Measurements from ENCODE around the gene APLNR. TPM values are rescaled to one million over a fixed set of nuclear protein-coding genes. Genes with fewer than 3 reads are reported as not detected.

Gene APLNR
- total and polyA plus RNA-seq, 2 of the 8 experiments (the other 6 are each of a cell fraction or from before 2014, with no cell fraction given), result 0.80 TPM; not detected in 1

DNA sequence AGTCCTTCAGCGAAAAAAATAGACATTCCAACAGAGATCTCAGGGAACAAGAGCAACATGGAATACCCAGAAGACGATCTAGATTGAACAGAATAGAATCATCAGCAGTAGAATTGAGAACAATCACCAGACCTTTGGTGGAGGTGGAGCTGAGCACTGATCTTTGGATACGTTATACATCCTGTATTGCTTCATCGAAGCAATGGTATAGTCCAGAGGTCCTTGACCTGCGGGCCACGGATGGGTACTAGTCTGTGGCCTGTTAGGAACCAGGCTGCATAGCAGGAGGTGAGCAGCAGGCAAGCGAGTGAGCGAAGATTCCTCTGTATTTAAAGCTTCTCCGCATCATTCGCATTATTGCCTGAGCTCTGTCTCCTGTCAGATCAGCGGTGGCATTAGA is 37.7 kb downstream of the APLNR start:
- H3K23ac ChIP-seq (ENCODE audit: insufficient read length), result no peak overlapping the region
- CTCF ChIA-PET (ENCODE audit: partially characterized antibody), result interaction anchor here (1.8 kb wide), 1 partner anchor 50 kb away, joined by 5 read pairs; no protein-coding TSS in a partner anchor
- TF ChIP-seq GABPA (IDR thresholded peaks at IDR 0.05; ENCODE audit: borderline replicate concordance, insufficient read depth, low read length) (no peak), CHD1 (IDR thresholded peaks at IDR 0.05; ENCODE audit: low read depth, low read length) (no peak), RBBP5 (IDR thresholded peaks at IDR 0.05; ENCODE audit: borderline replicate concordance, low read depth, low read length) (no peak), NANOG (IDR thresholded peaks at IDR 0.05; ENCODE audit: insufficient read depth, low read depth, low read length, poor library complexity, severe bottlenecking) (no peak), SP4 (IDR thresholded peaks at IDR 0.05; ENCODE audit: low read length) (no peak)
- TF ChIP-seq, protein P1, sequence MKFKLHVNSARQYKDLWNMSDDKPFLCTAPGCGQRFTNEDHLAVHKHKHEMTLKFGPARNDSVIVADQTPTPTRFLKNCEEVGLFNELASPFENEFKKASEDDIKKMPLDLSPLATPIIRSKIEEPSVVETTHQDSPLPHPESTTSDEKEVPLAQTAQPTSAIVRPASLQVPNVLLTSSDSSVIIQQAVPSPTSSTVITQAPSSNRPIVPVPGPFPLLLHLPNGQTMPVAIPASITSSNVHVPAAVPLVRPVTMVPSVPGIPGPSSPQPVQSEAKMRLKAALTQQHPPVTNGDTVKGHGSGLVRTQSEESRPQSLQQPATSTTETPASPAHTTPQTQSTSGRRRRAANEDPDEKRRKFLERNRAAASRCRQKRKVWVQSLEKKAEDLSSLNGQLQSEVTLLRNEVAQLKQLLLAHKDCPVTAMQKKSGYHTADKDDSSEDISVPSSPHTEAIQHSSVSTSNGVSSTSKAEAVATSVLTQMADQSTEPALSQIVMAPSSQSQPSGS (IDR thresholded peaks at IDR 0.05; ENCODE audit: low read length), result no peak

More for the DNA sequence above, 37.7 kb downstream of the APLNR start:
- Histone ChIP-seq H3K4me3 (ENCODE audit: extremely low read depth in 1 of 4, insufficient read depth in 2 of 4, low read depth in 3 of 4, low read length in 4 of 4) (no peak overlapping the region), H2AK5ac (ENCODE audit: low read depth, low read length) (no peak overlapping the region), H3K27ac (ENCODE audit: low read depth, low read length) (no peak overlapping the region), H3K36me3 (ENCODE audit: control insufficient read depth in 2 of 4, insufficient read depth in 4 of 4, low read length in 3 of 4) (no peaks in the 10 kb centered on the region; a peak in 1 of 8 replicates), H3K14ac (ENCODE audit: insufficient read length) (no peak overlapping the region), H3K79me1 (ENCODE audit: low read depth, low read length) (no peaks in the 10 kb centered on the region), H2AFZ (ENCODE audit: low read length) (no peak overlapping the region), H3K4ac (replicated peaks; ENCODE audit: insufficient read length, low read depth, low read length) (no peak overlapping the region), H3K56ac (replicated peaks; ENCODE audit: insufficient read length, low read depth, low read length) (no peak overlapping the region), H3K79me2 (ENCODE audit: control insufficient read depth in 1 of 2, insufficient read depth in 2 of 2, low read length in 2 of 2) (no peaks in the 10 kb centered on the region), H3K27me3 (replicated peaks in 1 of 4; ENCODE audit: control insufficient read depth in 3 of 4, extremely low read depth in 1 of 4, insufficient read depth in 3 of 4, low read length in 3 of 4) (no peaks in the 10 kb centered on the region), H3K9me3 (ENCODE audit: insufficient read depth in 2 of 2, low read depth in 1 of 2, low read length in 1 of 2) (no peaks in the 10 kb centered on the region), H2BK15ac (ENCODE audit: low read length) (no peak overlapping the region), H3K4me1 (replicated peaks in 1 of 4; ENCODE audit: control insufficient read depth in 3 of 4, insufficient read depth in 4 of 4, low read length in 3 of 4) (peaks cover 1 to 5% (median 3%) of the 10 kb centered on the region in 4 experiments; a peak in 3 of 7 replicates), H4K20me1 (replicated peaks in 1 of 2; ENCODE audit: control insufficient read depth in 1 of 2, insufficient read depth in 2 of 2, low read length in 2 of 2) (no peaks in the 10 kb centered on the region), H4K91ac (replicated peaks; ENCODE audit: insufficient read length, low read length) (no peak overlapping the region), H2BK20ac (ENCODE audit: low read length) (no peak overlapping the region), H3K18ac (ENCODE audit: extremely low read depth, low read length) (no peak overlapping the region), H4K5ac (ENCODE audit: insufficient read length, low read depth, low read length) (no peak overlapping the region), H3K9ac (replicated peaks in 1 of 4; ENCODE audit: extremely low read depth in 1 of 4, low read depth in 3 of 4, low read length in 3 of 4) (no peak overlapping the region), H3K23me2 (ENCODE audit: low read depth, low read length) (no peaks in the 10 kb centered on the region), H2BK5ac (ENCODE audit: low read depth, low read length) (no peak overlapping the region), H4K8ac (ENCODE audit: extremely low read depth, insufficient read depth, low read length) (no peak overlapping the region), H2BK120ac (replicated peaks; ENCODE audit: low read depth, low read length) (no peak overlapping the region), H2BK12ac (ENCODE audit: low read depth, low read length) (no peak overlapping the region), H3K4me2 (ENCODE audit: insufficient read depth in 1 of 2, low read depth in 2 of 2, low read length in 2 of 2) (no peak overlapping the region)
- POLR2A ChIA-PET (ENCODE audit: partially characterized antibody), result interaction anchor here (1.6 kb wide), 1 partner anchor 123 kb away, joined by 3 read pairs; no protein-coding TSS in a partner anchor
- DNase-seq (ENCODE audit: low read depth in 1 of 2, low spot score in 2 of 2), result no peak
- no peak for FAIRE-seq
- 85% methylated on average over 11 of the region's 11 CpGs; no CpG with 5 or more reads in 1 of the 2 experiments for WGBS, 2 experiments (ENCODE audit: extremely low coverage in 1 of 2, insufficient coverage in 1 of 2, insufficient read length in 1 of 2, insufficient replicate concordance in 2 of 2, low coverage in 1 of 2, low lambda C conversion rate in 2 of 2, missing lambda C conversion rate in 1 of 2)
